ENCODE data around the gene MTERF4.

The MTERF4 gene

GRCh38 chr2:241066893-241067341 lies 35.2 kb downstream of the MTERF4 start:
- no peak overlapping the region for H3K4me3 ChIP-seq (ENCODE audit: low read depth, low read length)
- no peak for TF ChIP-seq CTCF (IDR thresholded peaks at IDR 0.05; ENCODE audit: low read depth, low read length)

GRCh38 chr2:241066171-241066892 lies 35.8 kb downstream of the MTERF4 start:
- TF ChIP-seq CTCF (IDR thresholded peaks at IDR 0.05; ENCODE audit: low read depth, low read length): no peak
- no peak overlapping the region for H3K4me3 ChIP-seq (ENCODE audit: low read depth, low read length)

- no peak for TF ChIP-seq CTCF (IDR thresholded peaks at IDR 0.05; ENCODE audit: low read depth, low read length)
- no peak overlapping the region for H3K4me3 ChIP-seq (ENCODE audit: low read depth, low read length)
Measured at GRCh38 chr2:241065355-241065803, 36.7 kb downstream of the MTERF4 start.

GRCh38 chr2:241064802-241065354 lies 37.2 kb downstream of the MTERF4 start:
- no peak overlapping the region for H3K4me3 ChIP-seq (ENCODE audit: low read depth, low read length)
- TF ChIP-seq CTCF (IDR thresholded peaks at IDR 0.05; ENCODE audit: low read depth, low read length): no peak

- TF ChIP-seq CTCF (IDR thresholded peaks at IDR 0.05; ENCODE audit: low read depth, low read length): no peak
- no peak overlapping the region for H3K4me3 ChIP-seq (ENCODE audit: low read depth, low read length)
Measured at GRCh38 chr2:241064008-241064801, 37.9 kb downstream of the MTERF4 start.

GRCh38 chr2:241063587-241063986 lies 38.5 kb downstream of the MTERF4 start:
- no peak for TF ChIP-seq CTCF (IDR thresholded peaks at IDR 0.05; ENCODE audit: low read depth, low read length)
- no peak overlapping the region for H3K4me3 ChIP-seq (ENCODE audit: low read depth, low read length)
